Osteoblast (primary cell): ENCODE data around the gene BLOC1S3. TPM values are rescaled to one million over a fixed set of nuclear protein-coding genes. Genes with fewer than 3 reads are reported as not detected.

Experiments used
- DNase-seq: peaks from one replicate; pipeline ENCODE4 v3.0.0; 2011; ENCODE audit warnings: low spot score, mixed read lengths; ENCODE audit not compliant: insufficient read length; ENCODE audit errors: missing footprints
- H2AFZ ChIP-seq: 2 replicates; pipeline ENCODE4 v1.6.0; 2011; ENCODE audit warnings: mild to moderate bottlenecking, low read length
- H3K27ac ChIP-seq: 2 replicates; pipeline ENCODE4 v1.5.1; 2011; ENCODE audit warnings: mild to moderate bottlenecking, low read depth, low read length, moderate library complexity
- H3K27me3 ChIP-seq: 2 replicates; pipeline ENCODE4 v1.6.0; 2012; ENCODE audit warnings: mild to moderate bottlenecking, control low read depth, inconsistent platforms, low read length, moderate library complexity; ENCODE audit not compliant: insufficient read depth
- H3K36me3 ChIP-seq: 2 replicates; pipeline ENCODE4 v1.5.1; 2011; ENCODE audit warnings: mild to moderate bottlenecking, low read length, control low read depth, moderate library complexity; ENCODE audit not compliant: insufficient read depth
- H3K4me1 ChIP-seq: 2 replicates; pipeline ENCODE4 v1.5.1; 2011; ENCODE audit warnings: mild to moderate bottlenecking, low read length, control low read depth, moderate library complexity; ENCODE audit not compliant: insufficient read depth
- H3K4me2 ChIP-seq: 2 replicates; pipeline ENCODE4 v1.6.0; 2011; ENCODE audit warnings: mild to moderate bottlenecking, low read length; ENCODE audit not compliant: insufficient read depth
- H3K4me3 ChIP-seq: fragments of 200-600 bp; sonication (generic); 3 replicates; pipeline ENCODE4 v1.5.1; 2012; ENCODE audit warnings: mild to moderate bottlenecking, low read length, inconsistent platforms; ENCODE audit not compliant: insufficient read depth
- H3K79me2 ChIP-seq: 2 replicates; pipeline ENCODE4 v1.6.0; 2012; ENCODE audit warnings: mild to moderate bottlenecking, low read length, control low read depth, inconsistent platforms; ENCODE audit not compliant: insufficient read depth
- H3K9me3 ChIP-seq: 2 replicates; pipeline ENCODE4 v1.5.1; 2011; ENCODE audit warnings: low read depth, low read length, control low read depth
- H4K20me1 ChIP-seq: 2 replicates; pipeline ENCODE4 v1.6.0; 2012; ENCODE audit warnings: mild to moderate bottlenecking, low read length, control low read depth; ENCODE audit not compliant: insufficient read depth
- total RNA-seq: library from RNA; depleted of rRNA; stranded (reverse); fragments of >200 nt; gene quantifications from 2 replicates; pipeline ENCODE4 v1.2.3, GENCODE V29; 2012
- TF ChIP-seq, protein P1 (sequence below): IDR thresholded peaks from 2 replicates; pipeline ENCODE4 v1.5.1; 2011; ENCODE audit warnings: mild to moderate bottlenecking, low read depth, low read length, moderate library complexity; ENCODE audit errors: extremely low read depth

Gene BLOC1S3, protein sequence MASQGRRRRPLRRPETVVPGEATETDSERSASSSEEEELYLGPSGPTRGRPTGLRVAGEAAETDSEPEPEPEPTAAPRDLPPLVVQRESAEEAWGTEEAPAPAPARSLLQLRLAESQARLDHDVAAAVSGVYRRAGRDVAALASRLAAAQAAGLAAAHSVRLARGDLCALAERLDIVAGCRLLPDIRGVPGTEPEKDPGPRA
- 7.2 and 10.0 TPM in 2 replicates for total RNA-seq

DNA sequence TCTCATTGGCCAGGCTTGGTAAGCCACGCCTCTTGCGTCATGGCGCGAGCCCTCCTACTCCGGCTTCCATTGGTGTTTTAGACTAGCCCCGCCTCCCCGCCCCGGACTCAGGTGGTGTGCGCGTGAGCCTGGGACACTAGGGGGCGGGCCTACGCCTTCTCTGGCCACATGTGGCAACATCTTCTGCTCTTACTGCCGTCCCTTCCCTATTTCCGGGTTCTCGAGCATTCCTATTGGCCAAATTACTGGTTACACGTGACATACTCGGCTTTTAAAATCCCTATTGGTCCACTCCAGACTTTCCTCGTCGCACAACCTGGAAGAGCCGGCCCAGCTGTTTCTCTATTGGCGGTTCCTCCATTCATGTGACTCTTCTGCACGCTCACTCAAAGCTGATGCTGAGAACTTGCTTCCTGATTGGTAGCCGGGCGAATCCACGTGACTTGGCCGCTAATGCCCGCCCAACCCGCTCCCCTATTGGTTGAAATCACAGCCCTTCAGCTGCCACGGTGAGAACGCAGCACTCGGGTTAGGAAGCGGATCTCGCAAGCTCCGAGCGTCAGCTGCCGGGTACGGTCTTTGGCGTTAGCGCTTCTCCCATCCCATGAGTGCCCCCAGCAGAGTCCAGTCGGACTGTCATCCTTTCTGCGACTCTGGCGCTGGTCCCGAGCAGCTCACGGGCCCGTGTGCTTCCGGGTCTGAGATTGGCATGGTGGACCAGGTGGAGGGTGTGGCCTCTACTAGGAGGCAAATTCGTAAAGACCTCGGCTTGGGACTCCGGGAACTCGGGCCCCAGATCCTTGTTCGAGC lies at the start of gene BLOC1S3:
Gene BLOC1S3, plus strand, starts transcription at position 523 of the 810 bp plus-strand sequence. CDS start 513 bp downstream, outside the sequence.
- no peaks in the 10 kb centered on the region for H3K9me3 ChIP-seq
- H2AFZ ChIP-seq: peak within 1 kb of the TSS; percentile 73
- H3K4me2 ChIP-seq: peak within 1 kb of the TSS; percentile 97
- TF ChIP-seq, protein P1, sequence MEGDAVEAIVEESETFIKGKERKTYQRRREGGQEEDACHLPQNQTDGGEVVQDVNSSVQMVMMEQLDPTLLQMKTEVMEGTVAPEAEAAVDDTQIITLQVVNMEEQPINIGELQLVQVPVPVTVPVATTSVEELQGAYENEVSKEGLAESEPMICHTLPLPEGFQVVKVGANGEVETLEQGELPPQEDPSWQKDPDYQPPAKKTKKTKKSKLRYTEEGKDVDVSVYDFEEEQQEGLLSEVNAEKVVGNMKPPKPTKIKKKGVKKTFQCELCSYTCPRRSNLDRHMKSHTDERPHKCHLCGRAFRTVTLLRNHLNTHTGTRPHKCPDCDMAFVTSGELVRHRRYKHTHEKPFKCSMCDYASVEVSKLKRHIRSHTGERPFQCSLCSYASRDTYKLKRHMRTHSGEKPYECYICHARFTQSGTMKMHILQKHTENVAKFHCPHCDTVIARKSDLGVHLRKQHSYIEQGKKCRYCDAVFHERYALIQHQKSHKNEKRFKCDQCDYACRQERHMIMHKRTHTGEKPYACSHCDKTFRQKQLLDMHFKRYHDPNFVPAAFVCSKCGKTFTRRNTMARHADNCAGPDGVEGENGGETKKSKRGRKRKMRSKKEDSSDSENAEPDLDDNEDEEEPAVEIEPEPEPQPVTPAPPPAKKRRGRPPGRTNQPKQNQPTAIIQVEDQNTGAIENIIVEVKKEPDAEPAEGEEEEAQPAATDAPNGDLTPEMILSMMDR: no peak
- peaks cover 31% of the 10 kb centered on the region for H3K79me2 ChIP-seq
- no peaks in the 10 kb centered on the region for H3K27me3 ChIP-seq
- H3K36me3 ChIP-seq: peaks cover 9% of the 10 kb centered on the region
- H3K4me3 ChIP-seq: peak within 1 kb of the TSS; percentile 89
- peak within 1 kb of the TSS; percentile 99 for H3K27ac ChIP-seq
- H3K4me1 ChIP-seq: peaks cover 30% of the 10 kb centered on the region
- peak; percentile 100 for DNase-seq
- peaks cover 7% of the 10 kb centered on the region for H4K20me1 ChIP-seq

DNA sequence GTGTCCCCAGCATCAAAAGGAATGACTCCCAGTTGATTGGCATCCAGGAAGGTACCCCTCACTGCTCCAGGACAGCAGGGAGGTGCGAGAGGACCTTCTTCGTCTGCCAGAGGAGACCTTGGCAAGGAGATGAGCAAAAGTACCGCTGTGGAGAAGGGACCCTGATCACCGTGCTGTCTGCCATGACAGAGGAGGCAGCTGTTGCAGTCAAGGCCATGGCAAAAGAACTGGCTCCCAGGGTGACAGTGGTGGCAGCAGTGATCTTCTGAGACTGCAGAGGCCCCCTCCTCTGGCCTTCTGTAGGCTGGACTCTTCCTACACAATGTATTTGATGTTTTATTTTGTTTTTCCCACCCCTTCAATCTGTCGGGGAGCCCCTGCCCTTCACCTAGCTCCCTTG lies 49.8 kb upstream of the BLOC1S3 start:
- no peaks in the 10 kb centered on the region for H3K9me3 ChIP-seq

DNA sequence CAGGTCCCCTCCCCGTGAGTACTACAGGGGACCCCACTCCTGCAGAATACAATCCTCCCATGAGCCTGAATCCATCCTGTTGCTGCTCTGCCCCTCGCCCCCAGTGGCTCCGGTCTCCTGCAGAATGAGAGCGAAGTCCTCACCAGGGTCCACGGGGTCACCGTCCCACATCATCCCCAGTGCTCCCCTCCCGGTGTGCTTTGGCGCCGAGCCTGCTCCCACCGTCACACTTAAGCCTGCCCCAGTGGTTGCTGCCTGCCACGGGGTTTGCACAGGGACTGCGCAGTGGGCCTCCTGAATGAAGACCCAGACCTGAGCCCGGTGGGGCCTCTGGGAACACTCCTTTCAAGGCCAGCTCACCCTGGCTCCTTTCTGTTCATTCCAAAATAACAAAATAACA lies 48.3 kb upstream of the BLOC1S3 start:
- no peak overlapping the region for H3K27ac ChIP-seq
- TF ChIP-seq, protein P1: no peak
- peaks cover 67% of the 10 kb centered on the region for H4K20me1 ChIP-seq

More for the DNA sequence above, 49.8 kb upstream of the BLOC1S3 start:
- Histone ChIP-seq H3K27me3 (no peaks in the 10 kb centered on the region), H3K4me1 (peaks cover 3% of the 10 kb centered on the region), H3K79me2 (peaks cover 90% of the 10 kb centered on the region), H3K27ac (no peak overlapping the region), H2AFZ (no peak overlapping the region), H4K20me1 (peaks cover 74% of the 10 kb centered on the region), H3K4me3 (no peak overlapping the region), H3K4me2 (no peak overlapping the region), H3K36me3 (no peaks in the 10 kb centered on the region)
- TF ChIP-seq, protein P1: no peak
- no peak for DNase-seq

More for the DNA sequence above, 48.3 kb upstream of the BLOC1S3 start:
- Histone ChIP-seq H3K36me3 (no peaks in the 10 kb centered on the region), H2AFZ (no peak overlapping the region), H3K9me3 (no peaks in the 10 kb centered on the region), H3K4me1 (peaks cover 3% of the 10 kb centered on the region), H3K27me3 (no peaks in the 10 kb centered on the region), H3K4me2 (no peak overlapping the region), H3K4me3 (no peak overlapping the region), H3K79me2 (peaks cover 91% of the 10 kb centered on the region)
- no peak for DNase-seq
